Measurements from ENCODE around the gene PAH.

Gene PAH

GRCh38 chr12:102816816-102817434, 100.1 kb downstream of the PAH start:
- DNase-seq (ENCODE audit: low read depth), result peak; percentile 55

- DNase-seq (ENCODE audit: low read depth), result no peak
Observed at GRCh38 chr12:102814691-102815367, 102.2 kb downstream of the PAH start.

DNA sequence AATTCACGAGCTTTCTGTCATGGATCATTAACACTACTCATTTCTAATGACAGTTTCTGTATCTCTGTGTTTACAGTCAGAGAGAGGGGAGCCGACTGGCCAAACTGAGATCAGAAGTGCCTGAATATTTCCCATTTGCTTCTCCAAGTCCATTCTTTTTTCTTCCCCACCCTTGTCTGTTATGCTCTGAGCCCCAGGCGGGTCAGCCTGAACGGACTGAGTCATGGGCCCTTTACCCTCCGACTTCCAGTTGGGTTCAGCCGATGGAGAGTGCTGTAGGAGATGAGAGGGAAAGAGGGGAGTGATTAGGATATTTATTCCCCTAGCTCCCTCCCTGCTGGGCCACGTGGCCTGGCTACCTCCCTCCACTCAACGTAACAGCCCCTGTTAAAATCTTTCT, 104.7 kb downstream of the PAH start:
- no peak for DNase-seq (ENCODE audit: low read depth)

- peak; percentile 22 for DNase-seq (ENCODE audit: low read depth)
Observed at GRCh38 chr12:102811110-102811737, 105.8 kb downstream of the PAH start.

- no peak for DNase-seq (ENCODE audit: low read depth)
Observed at GRCh38 chr12:102808412-102808811, 108.6 kb downstream of the PAH start.

DNA sequence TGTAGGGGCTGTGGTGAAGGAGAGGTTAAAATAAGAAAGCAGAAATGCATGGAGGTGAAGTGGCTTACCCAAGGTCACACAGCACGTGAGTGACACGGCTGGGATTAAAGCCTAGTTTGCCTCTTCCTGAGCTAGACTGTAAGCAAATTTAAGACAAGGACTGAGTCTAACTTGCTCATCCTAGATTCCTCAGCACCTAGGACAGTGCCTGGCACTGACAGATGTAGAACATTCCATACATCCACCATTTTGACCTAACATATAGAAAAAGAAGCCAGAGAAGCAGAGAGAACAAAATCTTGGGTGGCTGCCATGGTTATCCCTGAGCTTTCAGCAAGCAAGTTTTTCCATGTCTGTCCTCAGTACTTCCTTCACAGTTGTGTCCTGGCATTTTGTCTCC, 110.5 kb downstream of the PAH start:
- DNase-seq (ENCODE audit: low read depth), result no peak

DNA sequence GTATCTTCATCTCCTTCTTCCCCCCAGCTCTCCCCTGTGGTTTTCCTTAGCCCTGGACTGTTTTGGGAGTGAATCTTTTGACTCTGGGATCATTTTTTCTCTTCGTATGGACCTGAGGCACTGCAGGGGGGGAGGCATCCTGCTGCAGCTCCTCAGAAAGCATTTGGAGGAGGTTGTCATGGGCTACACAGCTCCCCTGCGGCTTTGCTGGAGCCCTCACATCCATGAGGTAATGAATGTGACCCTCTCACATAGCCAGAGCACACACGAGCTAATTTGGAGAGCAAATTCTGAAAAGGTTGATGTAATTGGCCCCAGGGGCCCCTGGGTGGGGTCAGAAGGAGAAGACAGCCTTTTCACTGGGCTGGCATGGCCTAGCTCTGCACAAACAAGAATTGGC, 110.9 kb downstream of the PAH start:
- no peak for DNase-seq (ENCODE audit: low read depth)

GRCh38 chr12:102800565-102800964, 116.5 kb downstream of the PAH start:
- DNase-seq (ENCODE audit: low read depth), result no peak

DNA sequence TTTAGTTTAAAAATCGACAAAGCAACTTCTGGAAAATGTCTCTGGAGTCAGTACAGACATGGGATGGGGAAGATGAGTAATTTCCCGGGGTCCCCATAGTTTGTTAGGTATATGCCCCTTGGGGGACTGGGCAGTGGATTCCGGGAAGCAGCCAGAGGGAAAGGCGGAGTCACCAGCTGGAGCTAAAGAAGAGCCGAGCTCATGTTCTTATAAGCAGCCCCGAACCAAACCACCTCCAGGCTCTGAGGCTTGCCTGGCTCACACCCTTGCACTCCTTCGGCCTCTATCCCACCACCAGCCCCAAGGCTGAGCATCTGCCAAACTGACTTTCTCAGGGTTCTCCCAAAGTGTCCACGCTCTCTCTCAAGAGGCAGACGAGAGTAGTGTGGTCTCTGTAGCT, 117.8 kb downstream of the PAH start:
- DNase-seq (ENCODE audit: low read depth), result no peak

DNA sequence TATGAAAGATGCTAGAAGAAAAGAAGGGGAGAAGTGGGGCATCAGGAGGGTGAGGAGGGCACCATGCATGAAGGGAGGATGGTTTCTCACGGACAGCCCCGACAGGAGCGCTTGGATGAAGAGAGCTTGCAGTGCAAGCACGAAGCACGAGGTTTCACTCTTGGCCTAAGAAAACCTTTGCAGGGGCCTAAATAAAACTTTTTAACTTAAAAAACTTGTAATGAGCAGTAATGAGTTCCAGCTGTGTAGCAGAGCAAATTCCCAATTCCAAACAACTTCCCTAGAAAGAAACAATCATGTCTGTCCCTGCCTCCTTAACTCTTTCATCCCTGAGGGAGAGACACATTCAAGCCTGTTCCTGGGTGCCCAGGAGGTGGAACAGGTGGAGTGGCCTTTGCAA, 119.5 kb downstream of the PAH start:
- no peak for DNase-seq (ENCODE audit: low read depth)

GRCh38 chr12:102793921-102794320, 123.1 kb downstream of the PAH start:
- DNase-seq (ENCODE audit: low read depth), result no peak

All from EH (cell line).